T47D (cell line): ENCODE data around the gene PCCB.

ENCODE experiments used
- DNase-seq, 2 experiments: peaks; one replicate each; pipeline versions ENCODE4 v3.0.0 to v3.0.0-alpha.2; 2011 to 2012; ENCODE audit warnings: low read depth in 1 of 2, low spot score in 1 of 2
- JUND ChIP-seq: IDR thresholded peaks from 2 replicates; pipeline ENCODE4 v1.6.1; 2012; ENCODE audit warnings: low read depth
- in situ Hi-C: cut with HindIII; loops from 2 replicates; pipeline ENCODE4 v1.10.0; 2016; ENCODE audit warnings: low sequenced_read_pairs, low pct_unique_long_range_greater_than_20kb

PCCB gene

DNA sequence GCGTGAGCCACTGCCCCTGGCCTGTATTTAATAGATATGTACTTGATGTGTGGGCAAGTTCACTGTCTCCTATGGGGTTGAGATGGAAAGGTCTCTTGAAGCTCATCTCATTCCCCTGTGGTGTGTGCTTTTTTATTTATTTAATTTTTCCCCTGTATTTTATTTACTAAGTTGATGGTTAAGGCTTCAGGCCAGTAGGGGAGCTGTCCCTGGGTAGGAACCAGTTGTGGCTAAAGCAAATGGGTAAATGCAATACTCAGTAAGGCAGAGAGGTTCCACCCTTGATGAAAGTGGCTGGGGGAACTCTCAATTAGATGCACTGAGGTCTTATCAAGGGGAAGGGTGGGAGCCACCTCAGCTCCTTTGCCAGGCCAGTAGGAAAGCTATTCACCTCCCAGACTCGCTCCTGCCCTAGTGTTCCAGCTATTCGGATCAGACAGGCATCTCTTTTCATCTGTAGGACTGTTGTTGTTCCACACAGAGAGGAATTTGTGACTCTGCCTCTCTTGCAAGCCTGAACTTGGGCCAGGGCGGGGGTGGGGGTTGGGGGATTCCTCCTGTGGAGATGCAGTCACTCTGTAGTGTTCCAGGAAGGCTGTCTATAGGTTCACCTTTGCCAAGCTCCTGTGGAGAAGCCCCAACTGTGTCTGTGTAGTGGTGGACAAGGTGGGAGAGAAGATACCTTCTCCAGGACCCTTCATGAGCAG, 26.1 kb downstream of the PCCB start:
- in situ Hi-C loops, result no loop called here
- no peak for TF ChIP-seq JUND
- DNase-seq, result peak in 1 of 2 experiments; percentile 4

DNA sequence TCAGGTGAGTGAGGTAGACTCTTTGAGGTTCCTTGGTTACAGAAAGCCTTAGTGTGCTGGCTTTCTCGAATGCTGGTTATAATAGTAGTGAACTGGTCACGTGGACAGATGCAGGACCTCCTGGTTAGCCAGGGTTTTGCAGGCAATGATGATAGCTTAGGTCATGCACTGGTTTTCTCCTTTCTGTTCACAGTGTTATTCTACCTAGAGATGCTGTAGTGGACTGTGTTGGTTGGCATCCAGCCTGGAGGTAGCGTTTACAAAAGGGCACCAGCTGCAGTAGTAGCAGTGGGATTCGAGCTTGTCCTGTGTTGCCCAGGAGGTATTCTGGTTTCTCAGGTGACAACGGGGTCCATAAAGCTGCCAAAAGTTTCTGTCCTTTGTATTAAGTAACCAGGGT, 27.0 kb downstream of the PCCB start:
- no peak for DNase-seq
- in situ Hi-C loops, result no loop called here
- no peak for TF ChIP-seq JUND

DNA sequence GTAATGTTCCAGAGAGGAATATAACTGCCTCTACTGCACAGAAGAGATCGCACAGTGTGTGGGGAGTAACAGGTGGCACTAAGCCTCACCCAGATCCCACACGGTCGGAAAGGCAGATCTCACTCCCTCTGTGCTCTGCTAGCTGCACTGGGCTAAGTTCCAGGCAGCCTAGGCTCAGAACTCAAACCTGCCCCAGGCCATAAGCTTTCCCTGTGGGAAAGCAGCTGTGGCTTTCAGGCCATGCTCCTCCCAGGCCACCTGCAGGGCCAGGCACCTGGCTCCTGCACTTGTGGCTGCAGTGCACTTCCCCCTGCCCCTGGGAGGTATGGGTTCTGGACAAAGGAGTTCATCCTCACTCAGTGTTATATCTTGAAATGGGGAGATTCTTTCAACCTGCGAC, 27.5 kb downstream of the PCCB start:
- no peak for TF ChIP-seq JUND
- in situ Hi-C loops, result no loop called here
- DNase-seq, result peak in 1 of 2 experiments; percentile 85

DNA sequence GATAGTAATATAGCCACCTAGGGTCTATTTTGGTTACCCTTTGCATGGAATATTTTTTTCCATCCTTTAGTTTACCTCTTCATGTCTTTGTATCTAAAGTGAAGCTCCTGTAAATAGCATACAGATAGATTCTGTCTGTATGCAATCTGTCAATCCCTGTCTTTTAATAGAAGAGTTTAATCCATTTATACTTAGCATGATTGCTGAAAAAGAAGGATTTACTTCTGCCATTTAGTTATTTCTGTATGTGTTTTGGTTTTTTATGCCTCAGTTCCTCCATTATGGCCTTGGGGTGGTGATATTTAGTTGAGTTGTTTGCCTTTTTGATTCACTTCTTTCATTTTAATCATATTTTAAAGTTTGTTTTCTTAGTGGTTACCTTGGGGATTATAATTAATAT, 29.0 kb downstream of the PCCB start:
- no peak for TF ChIP-seq JUND
- no peak for DNase-seq
- in situ Hi-C loops, result no loop called here

GRCh38 chr3:136280961-136281360, 30.8 kb downstream of the PCCB start:
- in situ Hi-C loops, result no loop called here
- no peak for TF ChIP-seq JUND
- DNase-seq, result no peak

- no peak for TF ChIP-seq JUND
- no peak for DNase-seq
Measured at GRCh38 chr3:136281966-136282520, 31.9 kb downstream of the PCCB start.

DNA sequence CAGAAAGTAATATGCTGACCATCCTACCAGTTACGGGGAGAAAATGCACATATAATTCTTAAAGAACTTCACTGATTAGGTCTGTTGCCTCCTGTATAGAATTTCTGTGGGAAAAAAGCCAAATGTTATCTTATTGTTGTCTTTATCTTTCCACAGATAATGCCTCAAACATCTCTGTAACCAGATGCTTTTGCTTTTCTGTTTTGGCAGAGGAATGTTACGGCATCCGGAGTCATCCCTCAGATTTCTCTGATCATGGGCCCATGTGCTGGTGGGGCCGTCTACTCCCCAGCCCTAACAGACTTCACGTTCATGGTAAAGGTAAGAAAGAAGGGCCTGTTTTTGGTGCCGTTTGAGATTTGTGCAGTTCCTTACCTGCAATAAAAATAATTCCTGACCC, 33.5 kb downstream of the PCCB start:
- in situ Hi-C loops, result no loop called here
- TF ChIP-seq JUND, result no peak
- no peak for DNase-seq

More at GRCh38 chr3:136281966-136282520, 31.9 kb downstream of the PCCB start:
- in situ Hi-C loops, result no loop called here

DNA sequence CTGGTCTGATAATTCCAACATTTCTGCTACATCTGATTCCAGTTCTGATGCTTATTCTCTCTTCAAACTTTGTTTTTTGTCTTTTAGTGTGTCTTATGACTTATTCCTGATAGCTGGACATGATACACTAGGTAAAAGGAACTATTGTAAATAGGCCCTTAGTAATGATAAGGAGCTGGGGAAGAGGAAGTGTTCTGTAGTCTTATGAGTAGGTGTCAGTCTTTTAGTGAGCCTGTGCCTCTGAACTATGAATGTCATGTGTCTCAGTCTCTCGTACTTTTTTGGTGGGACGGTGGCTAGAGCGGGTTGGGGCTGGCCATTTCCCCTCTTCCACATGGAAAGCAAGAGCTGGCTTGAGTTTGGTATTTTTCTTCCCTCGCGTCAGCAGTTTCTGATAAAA, 41.2 kb downstream of the PCCB start:
- TF ChIP-seq JUND, result no peak
- in situ Hi-C loops, result no loop called here
- no peak for DNase-seq

- no peak for TF ChIP-seq JUND
- in situ Hi-C loops, result no loop called here
- DNase-seq, result no peak
Measured at GRCh38 chr3:136292500-136292899, 42.4 kb downstream of the PCCB start.

DNA sequence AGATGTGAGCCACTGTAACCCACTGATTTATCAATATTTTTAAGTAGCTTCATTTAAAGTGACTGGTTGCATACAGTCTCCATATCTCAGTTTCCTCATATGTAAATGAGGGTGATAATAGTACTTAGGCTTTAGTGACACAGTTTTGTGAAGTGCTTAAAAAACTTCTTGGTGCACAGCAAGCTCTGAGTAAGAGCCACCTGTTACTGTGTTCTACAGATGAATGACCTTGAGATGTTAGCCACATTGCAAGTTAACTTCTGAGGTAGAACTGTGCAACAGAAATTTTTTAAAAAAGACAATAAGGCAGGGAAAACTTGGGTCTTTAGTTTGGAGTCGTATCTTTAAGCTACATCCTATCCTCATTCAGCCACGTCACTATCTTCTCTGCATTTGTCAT, 43.1 kb downstream of the PCCB start:
- DNase-seq, result no peak
- in situ Hi-C loops, result no loop called here
- no peak for TF ChIP-seq JUND

GRCh38 chr3:136294176-136294575, 44.0 kb downstream of the PCCB start:
- DNase-seq, result no peak
- in situ Hi-C loops, result no loop called here
- TF ChIP-seq JUND, result no peak

DNA sequence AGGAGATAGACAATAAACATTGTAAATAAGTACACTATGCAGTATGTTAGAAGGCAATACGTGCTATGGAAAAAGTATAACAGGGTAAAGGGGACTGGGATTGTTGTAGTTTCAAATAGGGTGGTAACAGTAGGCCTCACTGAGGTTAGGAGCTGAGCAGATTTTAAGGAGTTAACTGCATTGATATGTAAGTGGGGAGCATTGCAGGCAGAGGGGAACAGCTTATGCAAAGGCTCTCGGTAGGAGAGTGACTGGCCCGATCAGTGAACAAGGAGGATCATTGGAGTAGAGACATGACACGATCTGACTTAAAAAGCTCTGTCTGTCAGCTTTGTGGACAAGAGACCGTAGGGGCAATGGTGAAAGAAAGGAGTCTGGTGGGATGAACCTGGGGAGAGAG, 46.8 kb downstream of the PCCB start:
- in situ Hi-C loops, result no loop called here
- no peak for TF ChIP-seq JUND
- DNase-seq, result no peak

GRCh38 chr3:136297826-136298225, 47.7 kb downstream of the PCCB start:
- in situ Hi-C loops, result no loop called here
- no peak for DNase-seq
- TF ChIP-seq JUND, result no peak

- in situ Hi-C loops, result no loop called here
- no peak for DNase-seq
- TF ChIP-seq JUND, result no peak
Measured at GRCh38 chr3:136300444-136300843, 50.3 kb downstream of the PCCB start.
